GM21515 (cell line): ENCODE data around the gene TTC23.
"Not testable (repeated sequence)": the region's sequence is repeated elsewhere in the genome, so short reads cannot be mapped to it uniquely, and the experiment has no call there.

Experiments used
- ATAC-seq: cut with Tn5 transposase; IDR thresholded peaks from one replicate; pipeline ENCODE4 v1.9.1; 2021; ENCODE audit not compliant: unreplicated experiment

TTC23 gene

DNA sequence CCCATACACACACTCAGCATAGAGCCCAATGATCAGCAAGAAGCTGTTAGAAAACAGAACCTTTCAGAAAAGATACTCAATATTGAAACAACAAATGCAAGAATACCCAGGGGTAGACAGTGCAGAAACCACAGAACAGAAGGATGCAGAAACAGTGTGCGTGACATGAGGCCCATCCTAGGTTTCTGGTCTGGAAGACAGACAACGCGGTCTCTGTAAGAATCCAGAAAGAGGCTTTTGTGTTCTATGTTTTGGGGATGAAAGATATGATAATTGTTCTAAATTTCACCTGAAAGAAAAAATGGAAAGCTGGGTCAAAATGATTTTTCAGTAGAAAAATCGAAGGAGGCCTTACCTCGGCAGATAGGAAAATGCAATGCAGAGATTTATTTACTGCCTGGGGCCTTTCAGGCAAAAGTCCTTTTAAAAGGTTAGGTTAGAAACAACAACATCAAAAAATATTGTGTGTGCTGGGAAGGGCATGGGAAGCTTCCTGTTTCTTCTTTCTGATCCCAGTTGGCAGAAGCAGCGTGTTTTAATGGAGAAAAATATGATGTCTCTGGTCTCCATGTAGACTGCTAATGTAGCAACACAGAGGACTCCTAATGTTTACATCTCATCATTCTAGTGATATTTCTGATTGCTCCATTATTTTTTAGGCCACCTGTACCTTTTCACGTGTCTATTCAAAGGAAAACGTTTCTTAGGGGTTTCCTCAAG is 127.5 kb downstream of the TTC23 start:
- no peak for ATAC-seq

DNA sequence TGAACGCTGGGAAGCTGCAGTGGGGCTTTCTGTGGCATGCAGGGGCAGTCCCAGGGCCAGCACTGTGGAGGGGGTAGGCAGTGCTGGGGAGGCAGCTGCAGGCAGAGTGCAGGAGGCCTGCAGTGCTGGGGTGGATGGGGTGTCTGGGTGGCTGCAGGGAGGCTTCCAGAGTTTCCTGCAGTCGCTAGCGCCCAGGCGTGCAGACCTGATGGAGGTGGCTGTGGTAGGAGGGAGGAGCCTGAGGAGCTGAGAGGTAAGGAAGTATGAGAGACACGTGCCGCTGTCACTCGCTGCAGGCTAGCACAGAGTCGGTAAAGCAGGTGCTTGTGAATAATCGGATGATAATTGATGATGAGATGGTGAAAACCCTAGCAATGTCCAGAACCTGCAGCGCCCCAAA is 128.2 kb downstream of the TTC23 start:
- no peak for ATAC-seq

DNA sequence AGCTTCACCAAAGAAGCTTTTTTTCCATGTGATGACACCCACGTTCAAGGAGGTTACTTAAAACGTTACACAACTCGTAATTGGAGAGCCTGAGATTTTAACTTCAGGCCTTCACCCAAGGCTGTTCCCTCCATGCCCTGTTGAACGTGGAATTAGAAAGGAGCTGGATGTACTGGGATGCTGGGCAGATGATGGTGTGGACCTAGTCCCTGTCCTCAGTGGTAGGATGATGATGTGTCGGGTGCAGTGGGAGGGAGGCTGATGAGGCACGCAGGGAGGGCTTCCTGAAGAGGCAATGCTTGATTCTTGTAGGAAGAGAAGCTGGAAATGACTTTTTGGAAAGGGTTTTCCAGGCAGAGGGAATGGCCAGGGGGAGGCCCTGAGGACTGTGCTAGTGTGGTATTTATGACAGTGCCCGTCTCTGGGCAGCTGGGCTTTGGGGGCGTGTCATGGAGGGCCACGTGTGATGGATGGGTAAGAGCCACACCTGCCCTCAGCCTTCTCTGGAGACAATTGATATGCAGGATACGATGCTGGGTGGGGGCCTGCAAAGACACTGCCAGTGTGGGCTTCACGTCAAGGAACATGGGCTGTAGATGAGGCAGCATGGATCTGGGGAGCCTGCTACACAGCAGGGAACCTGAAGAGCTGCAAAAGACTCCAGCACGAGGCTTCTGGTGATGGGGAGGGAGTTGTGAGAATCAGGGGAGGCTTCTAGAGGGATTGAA is 129.2 kb downstream of the TTC23 start:
- ATAC-seq, result no peak

DNA sequence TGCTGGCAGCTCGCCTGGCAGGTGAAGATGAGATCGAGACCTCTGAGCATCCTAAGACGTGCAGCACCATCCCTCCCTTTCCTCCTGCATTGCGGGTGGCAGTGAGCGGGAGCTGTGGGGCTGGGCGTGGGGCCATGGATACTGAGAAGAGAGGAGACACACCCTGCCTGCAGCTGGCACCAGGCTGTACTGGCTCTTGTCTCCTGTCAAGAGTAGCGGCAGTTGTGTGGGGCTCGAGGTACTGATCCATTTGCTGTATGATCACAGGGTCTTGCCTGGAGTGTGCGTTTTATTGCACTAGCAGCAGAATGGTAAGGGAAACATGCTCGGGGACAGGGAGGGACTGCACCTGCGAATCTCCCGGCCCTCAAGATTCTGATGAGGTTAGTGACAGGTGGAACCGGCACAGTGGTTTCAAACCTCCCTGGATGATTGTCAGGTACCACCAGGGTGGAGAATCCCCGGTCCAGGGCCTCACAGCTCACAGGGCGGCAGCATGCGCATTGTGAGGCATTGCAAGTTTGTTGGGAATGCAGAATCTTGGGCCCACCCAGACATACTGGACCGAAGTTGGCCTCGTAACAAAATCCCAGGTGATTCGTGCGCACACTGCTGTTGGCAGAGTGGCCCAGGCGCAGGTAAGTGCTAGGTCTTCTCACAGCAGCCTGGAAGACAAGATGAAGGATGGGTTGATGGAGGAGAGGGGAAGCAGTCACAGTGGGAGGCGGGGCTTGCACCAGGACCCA is 130.4 kb downstream of the TTC23 start:
- no peak for ATAC-seq

DNA sequence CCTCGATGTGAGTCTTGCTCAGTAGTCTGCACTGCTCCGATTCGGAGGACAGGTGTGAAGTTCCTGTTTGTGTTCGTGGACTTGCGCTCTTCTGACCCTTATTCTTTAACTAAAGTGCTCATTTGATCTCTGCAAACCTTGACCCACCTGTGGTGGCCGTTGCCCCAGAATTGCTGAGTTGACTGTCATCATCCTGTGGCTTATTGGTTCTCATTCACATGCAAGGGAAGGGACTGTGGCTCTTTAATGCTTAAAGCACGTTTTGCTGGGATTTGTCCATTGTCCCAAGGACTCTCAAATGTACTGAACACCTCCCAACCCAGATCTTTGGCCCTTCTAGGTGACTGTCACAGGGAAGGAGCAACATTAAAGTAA is 131.1 kb downstream of the TTC23 start:
- no peak for ATAC-seq

DNA sequence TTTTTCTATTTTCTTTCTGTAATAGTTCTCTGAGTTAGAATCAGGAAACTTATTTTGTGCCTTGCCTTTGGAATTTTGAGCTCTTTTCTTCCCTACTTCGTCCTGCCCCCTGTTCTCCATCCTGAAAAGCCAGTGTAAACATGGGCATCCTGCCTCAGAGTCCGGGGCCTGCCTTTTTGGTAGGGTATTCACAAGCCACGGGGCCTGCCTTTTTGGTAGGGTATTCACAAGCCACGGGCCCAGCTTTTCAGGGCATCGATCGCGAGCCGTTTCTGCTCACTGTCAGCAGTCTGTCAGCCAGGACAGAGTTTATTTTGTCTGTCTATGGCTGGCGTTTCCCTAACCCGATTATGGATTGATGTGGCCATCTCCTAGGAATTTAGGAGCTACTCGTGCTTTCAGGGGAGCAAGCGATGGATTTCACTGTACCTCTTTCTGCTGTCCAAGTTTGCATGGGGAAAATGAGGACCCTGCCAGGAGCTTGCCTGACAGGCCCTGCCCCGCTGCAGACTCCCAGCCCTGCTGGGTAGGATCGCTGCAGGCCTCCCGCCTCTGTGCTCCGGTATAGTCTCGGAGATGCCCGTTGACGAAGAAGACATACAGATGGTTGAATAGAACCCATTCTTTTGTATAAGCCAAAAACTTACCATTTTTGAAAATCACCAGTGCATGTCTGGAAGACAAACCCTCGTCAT is 131.7 kb downstream of the TTC23 start:
- ATAC-seq, result no peak

DNA sequence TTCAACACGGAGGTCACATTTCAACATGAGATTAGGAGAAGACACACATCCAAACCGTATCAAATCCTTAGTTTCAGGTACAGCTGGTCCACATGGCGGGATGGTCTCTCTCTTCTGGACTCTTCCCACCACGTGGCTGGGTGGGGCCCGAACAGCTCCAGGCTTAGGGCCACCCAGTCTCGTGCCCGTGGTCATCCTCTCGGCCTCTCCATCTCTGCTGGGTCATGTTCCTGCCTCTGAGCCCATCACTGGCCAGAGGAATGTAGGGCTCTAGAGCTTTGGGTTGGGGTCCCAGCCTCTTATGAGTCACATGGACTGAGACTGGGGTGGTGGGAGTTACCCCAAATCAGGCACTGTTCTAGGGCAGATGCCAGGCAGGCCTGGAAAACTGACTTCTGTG is 132.3 kb downstream of the TTC23 start:
- no peak for ATAC-seq

DNA sequence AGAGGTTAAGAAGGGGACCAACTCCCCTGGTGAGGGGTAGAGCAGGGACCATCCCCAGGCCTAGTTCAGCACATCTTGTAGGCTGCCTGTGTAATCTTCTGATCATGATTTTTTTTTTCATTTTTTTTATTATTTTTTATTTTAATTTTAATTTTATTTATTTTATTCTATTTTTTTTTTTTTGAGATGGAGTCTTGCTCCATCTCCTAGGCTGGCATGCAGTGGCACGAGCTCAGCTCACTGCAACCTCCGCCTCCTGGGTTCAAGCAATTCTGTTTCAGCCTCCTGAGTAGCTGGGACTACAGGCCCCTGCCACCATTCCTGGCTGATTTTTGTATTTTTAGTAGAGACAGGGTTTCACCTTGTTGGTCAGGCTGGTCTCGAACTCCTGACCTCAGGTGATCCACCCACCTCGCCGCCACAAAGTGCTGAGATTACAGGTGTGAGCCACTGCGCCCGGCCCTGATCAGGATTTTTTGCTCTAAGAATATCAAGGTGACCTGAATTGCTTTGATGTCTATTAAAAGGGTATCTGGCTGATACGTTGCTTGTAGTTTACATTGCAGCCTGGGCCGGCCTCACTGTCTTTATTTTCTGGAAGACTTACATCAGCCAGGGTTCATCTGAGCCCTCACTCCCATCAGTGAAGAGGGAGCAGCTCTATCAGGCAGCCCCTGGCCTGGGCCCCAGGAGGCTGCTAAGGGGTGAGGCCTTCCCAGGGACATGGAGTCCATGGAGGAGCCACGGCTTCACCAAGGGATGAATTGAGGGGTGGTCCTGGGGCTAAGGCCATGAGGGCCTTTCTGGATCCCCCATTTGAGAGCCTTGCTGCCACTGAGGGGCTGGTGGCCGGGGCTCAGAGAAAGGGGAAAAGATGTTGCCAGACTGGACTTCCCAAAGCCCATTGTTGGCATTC is 133.8 kb downstream of the TTC23 start:
- ATAC-seq, result no peak

DNA sequence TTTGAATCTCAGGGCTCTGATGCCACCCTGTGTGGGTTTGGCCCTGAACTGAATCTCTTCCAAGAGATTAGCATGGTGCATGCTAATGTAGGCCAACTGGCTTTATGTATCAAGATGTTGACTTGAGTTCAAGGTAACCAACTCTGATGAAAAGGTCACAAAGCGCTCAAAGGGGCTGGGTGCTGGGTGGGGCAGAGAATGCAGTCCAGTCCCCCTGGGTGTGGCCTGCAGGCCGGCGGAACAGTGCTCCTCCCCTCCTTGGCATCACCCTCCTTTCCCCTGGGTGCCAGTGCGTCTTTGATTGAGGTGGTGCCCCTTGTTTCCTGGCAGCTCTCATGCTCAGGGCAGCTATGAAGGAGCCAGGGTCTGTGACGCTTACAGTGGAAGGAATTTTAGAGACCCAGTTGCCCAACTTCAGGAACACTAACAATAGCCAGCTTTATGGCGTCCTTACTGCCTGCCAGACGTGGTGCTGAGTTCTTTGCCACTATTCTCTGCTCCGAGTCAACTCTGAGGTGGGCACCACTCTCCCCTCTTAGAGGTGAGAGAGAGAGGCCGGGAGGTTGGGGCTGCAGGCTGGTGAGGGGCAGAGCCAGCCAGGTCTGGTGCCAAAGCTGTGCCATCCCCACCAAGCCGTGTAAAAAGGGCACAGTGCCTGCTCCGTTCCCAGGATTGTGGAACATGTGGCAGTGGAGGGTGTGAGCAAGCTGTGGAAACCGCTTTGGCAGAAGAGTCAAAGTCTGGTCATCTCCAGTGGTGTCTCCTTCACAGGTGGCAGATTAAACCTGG is 134.7 kb downstream of the TTC23 start:
- ATAC-seq, result no peak

DNA sequence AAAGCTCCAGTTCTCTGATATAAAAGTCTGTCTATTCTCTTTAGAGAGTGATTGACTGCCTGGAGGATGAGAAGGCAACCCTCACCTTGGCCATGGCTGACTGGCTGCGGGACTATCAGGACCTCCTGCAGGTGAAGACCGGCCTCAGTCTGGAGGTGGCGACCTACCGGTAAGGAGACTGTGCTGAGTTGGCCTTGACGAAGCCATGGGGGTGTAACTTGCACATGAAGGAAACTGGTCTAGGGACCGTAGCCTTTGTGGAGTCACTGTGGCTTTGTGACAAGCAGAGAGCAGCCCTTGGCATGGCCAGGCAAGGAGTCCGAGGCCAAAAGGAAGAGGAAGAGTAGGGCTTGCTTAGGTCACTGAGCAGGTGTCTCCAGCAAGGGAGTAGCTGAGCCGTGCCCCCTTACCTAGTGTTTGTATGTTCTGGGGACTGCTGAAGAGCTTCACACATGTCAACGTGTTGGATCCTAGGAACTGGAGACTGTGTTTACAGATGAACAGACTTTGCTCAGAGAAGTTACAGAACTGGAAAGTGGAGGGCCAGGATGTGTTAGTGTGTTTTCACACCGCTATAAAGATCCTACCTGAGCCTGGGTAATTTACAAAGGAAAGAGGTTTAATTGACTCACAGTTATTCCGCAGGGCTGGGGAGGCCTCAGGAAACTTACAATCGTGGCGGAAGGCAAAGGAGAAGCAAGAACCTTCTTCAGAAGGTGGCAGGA is 135.7 kb downstream of the TTC23 start:
- ATAC-seq, result no peak

DNA sequence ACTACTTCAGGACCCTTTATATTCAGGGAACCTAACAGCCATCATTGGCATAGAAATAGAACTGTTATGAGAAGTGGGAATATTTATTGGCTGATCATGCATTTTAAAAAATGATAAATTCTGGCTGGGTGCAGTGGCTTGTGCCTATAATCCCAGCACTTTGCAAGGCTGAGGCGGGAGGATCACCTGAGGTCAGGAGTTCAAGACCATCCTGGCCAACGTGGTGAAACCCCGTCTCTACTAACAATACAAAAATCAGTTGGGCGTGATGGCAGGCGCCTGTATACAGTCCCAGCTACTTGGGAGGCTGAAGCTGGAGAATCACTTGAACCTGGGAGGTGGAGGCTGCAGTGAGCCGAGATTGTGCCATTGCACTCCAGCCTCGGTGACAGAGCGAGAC is 137.7 kb downstream of the TTC23 start:
- ATAC-seq, result not testable (repeated sequence)

DNA sequence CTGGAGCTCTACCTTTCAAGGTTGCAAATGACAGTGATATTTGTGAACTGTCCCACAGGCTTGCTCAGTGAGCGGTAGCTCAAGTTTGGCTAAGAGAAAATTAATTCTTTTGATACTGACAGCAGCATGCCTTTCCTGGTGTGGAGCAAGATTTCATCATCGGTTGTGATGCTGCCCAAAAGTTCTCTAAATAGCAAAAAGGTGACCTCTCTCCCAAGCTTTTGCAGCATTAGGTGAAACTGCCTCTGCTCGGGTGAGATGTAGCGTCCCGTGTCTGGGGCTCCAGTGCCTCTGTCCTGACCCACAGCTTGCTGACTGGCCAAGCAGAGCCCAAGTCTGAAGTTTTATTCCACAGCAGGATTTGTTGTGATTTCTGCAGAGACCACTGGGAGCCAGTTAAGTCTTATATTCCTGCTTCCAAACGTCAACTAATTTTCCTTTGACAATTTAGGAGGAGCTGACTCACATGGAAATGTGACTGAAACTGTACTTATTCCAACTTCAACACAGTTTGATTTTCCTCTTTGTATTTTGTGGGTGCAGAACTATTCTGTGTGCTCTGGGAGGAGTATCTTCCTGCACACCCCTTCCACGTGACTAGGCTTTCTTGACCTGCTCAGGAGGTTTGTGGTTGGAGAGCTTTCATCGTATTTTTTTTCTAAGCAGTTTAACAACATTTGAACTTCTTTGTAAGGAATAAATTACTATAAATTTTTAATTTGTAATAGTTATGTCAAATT is 138.6 kb downstream of the TTC23 start:
- no peak for ATAC-seq

DNA sequence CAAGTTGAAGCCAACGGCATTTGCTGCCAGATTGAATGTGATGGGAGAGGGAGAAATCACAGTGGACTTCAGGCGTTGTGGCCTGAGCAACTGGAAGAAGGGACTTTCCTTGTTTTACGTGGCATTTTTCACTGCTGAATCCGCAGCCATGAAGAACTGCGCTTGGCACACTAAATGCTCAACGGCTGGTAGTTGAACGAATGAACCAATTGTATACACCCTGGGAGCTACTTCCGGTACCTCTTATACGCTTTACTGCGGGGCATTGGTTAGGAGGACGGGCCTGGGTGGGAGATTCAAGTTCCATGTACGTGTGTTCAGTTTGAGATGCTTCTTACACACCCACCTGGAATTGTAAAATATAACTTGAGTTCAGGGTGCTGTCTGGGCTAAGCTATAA is 139.3 kb downstream of the TTC23 start:
- ATAC-seq, result no peak

DNA sequence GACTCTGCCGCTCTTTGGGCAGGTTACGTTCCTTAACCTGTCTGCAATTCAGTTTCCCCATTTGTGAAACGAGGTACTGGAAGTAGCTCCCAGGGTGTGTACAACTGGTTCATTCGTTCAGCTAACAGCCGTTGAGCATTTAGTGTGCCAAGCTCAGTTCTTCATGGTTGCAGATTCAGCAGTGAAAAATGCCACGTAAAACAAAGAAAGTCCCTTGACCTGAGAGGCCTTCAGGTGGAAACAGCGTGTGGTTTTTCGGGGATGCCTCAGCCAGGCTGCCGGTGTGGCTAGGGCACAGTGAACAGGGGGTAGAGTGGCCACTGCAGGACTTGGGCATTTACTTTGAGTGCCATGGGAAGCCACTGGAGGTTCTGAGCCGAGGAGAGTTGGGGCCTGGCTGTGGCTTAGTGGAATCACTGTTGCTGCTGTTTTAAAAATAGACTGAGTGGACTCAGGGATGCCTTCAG is 139.8 kb downstream of the TTC23 start:
- no peak for ATAC-seq

DNA sequence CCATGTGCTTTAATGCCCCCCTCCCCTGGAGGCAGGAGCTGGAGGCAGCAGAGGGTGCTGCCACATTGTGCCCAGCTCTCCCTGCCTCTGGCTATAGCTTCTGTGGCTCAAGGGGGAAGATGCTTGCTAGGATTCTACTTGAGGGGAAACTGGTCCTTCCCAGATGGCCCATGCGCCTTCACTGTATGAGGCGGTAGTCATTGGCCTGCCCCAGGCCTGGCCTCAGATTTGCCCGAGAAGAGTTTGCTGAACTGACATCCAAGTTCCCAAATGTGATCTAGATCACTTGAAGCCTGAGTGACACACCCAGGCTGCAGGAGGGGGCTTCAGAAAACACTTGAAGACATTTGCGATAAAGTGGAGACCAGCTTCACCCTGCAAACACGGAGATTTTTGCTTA is 140.4 kb downstream of the TTC23 start:
- no peak for ATAC-seq

DNA sequence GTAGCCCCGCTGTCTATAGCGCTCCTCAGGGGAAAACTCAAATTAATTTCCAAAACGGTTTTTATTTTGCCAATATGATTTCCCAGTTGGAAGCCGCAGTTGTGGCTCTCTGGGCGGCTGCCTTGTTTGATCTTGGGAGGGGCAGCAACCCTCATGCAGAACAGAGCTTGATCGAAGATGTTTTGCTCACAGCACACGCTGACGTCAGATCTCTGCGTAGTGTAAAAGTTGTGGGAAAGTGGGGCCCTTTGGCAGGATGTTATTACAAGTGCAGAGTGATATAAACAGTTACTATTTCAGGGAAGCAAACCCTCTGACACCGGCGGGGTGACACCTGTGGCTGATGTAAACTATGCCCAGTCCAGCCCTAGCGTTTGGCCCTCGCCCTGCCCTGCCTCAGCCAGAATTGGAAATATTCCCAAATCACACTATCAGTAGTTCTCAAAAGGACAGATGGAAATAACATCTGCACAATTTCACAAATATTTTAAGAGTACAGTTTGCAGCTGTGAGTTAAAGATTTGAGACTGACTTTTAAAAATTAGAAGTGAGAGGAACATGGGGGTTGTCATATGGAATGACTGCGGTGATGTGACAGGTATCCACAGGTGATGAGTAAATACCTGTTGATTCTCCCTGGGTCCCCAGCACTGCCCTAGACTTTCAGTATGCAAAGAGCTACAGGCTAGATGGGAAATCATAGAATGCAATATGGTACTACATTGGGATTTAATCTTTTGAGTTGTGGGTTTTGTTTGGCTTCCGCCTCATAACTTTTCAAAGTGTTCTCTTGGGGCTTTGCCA is 142.8 kb downstream of the TTC23 start:
- ATAC-seq, result no peak
